Neural cell (in vitro differentiated cells): ENCODE data around the gene PDE1C.

Source experiments
- CTCF ChIP-seq: fragments of 450-650 bp; IDR thresholded peaks from 2 replicates; pipeline ENCODE4 v1.5.1; 2014; ENCODE audit warnings: antibody characterized with exemption, mild to moderate bottlenecking, moderate library complexity; ENCODE audit not compliant: poor library complexity, severe bottlenecking
- EP300 ChIP-seq: fragments of 450-650 bp; conservative IDR thresholded peaks from 2 replicates; pipeline ENCODE4 v1.6.1; 2014; ENCODE audit warnings: antibody characterized with exemption, mild to moderate bottlenecking, moderate library complexity; ENCODE audit not compliant: poor library complexity, severe bottlenecking
- EZH2 ChIP-seq: fragments of 200-600, 300-800 bp; shearing (Covaris generic), sonication (generic); IDR thresholded peaks from 2 replicates; pipeline ENCODE4 v1.6.1; 2014; ENCODE audit warnings: antibody characterized with exemption, low read length, borderline replicate concordance, mild to moderate bottlenecking; ENCODE audit not compliant: insufficient read depth, poor library complexity, severe bottlenecking
- MXI1 ChIP-seq: fragments of 450-650 bp; conservative IDR thresholded peaks from 2 replicates; pipeline ENCODE4 v1.6.1; 2014; ENCODE audit warnings: antibody characterized with exemption, mild to moderate bottlenecking; ENCODE audit not compliant: poor library complexity, severe bottlenecking
- POLR2AphosphoS5 ChIP-seq: IDR thresholded peaks from 2 replicates; pipeline ENCODE4 v1.6.1; 2012
- RAD21 ChIP-seq: fragments of 450-650 bp; conservative IDR thresholded peaks from 2 replicates; pipeline ENCODE4 v1.6.1; 2014; ENCODE audit warnings: antibody characterized with exemption, mild to moderate bottlenecking, moderate library complexity
- REST ChIP-seq: IDR thresholded peaks from 2 replicates; pipeline ENCODE4 v1.6.1; 2012; ENCODE audit warnings: borderline replicate concordance
- SMC3 ChIP-seq: fragments of 450-650 bp; conservative IDR thresholded peaks from 2 replicates; pipeline ENCODE4 v1.6.1; 2014; ENCODE audit warnings: antibody characterized with exemption, mild to moderate bottlenecking, moderate library complexity; ENCODE audit not compliant: poor library complexity
- TAF1 ChIP-seq: IDR thresholded peaks from 2 replicates; pipeline ENCODE4 v1.6.1; 2012; ENCODE audit warnings: low read depth

- no peak for TF ChIP-seq EP300
- no peak for TF ChIP-seq CTCF
- TF ChIP-seq POLR2AphosphoS5 = no peak
- no peak for TF ChIP-seq EZH2
- TF ChIP-seq TAF1 = no peak
- no peak for TF ChIP-seq RAD21
- no peak for TF ChIP-seq MXI1
- TF ChIP-seq SMC3 = no peak
- TF ChIP-seq REST = no peak
These were observed 322.1 kb downstream of the PDE1C start for GRCh38 chr7:31748084-31748483.
